C1 segment of cervical spinal cord (tissue), 14 donors: ENCODE results near the gene UPF1.
A peak's percentile ranks its signal among the peaks of the same experiment; 100 is the strongest.
"Not testable (repeated sequence)": the region's sequence is repeated elsewhere in the genome, so short reads cannot be mapped to it uniquely, and the experiment has no call there.

Experiments used
- DNase-seq, 14 donors: peaks; one replicate each; lab custom pipeline; 2025; lab: John Stamatoyannopoulos, UW

Gene UPF1

DNA sequence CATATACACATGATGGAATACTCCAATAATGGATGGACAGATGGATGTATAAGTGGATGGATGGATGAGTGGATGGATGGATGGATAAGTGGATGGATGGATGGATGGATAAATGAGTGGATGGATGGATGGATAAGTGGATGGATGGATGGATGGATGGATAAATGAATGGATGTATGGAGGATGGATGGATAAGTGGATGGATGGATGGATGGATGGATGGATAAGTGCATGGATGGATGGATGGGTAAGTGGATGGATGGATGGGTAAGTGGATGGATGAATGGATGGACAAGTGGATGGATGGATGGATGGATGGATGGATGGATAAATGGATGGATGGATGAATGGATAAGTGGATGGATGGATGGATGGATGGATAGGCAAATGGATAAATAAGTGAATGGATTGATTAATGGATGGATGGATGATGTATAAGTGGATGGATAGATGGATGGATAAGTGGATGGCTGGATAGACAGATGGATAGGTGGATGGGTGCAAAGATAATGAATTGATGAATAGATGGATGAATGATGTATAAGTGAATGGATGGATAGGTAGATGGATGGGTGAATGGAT is 32.3 kb upstream of the UPF1 start:
- DNase-seq = no peak

- no peak for DNase-seq
Measured at GRCh38 chr19:18800079-18800478, 31.7 kb upstream of the UPF1 start.

GRCh38 chr19:18800636-18801035 is 31.1 kb upstream of the UPF1 start:
- DNase-seq = peak in 2 of 14 donors; percentile 6 to 21

DNA sequence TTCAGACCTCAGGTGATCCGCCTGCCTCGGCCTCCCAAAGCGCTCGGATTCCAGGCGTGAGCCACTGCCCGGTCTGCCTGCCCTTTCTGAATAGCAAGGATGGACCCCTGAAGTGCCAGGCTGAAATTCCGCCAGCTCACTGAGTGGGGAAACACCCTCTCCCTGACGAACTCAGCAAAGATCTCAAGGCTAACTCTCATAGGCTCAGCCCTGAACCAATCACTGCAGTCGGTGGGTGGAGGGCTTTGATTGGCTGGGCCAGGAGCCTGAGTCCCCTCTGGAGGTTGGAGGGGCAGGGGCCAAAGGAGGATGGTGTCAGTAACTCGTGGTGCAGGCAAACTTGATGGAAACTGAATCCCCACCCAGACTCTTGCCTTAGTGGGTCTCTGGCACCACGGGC is 29.4 kb upstream of the UPF1 start:
- DNase-seq = no peak

- DNase-seq = no peak
Measured at GRCh38 chr19:18803550-18804138, 28.1 kb upstream of the UPF1 start.

DNA sequence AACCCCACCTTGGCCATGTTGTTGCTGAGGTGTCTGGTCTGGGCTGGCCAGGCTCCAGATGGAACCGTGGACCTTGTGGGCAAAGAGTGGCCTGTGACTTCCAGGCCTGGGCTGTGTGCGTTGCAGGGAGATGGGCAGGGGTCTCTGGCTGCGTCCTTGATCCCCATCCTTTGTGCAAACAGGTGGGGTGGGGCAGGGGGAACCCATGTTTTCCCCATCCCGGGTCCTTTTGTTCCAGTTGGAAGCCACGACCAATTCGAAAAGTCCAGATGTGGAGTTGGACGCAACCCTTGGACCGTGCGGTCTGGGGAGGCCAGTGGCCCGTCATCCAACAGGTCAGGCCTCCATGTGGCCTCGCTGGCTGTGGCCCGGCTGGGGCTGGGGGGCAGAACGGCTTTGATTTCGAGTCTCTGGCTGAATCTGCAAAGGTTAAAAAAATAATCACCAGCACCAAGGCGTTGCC is 27.6 kb upstream of the UPF1 start:
- DNase-seq = no peak

- DNase-seq = no peak
Measured at GRCh38 chr19:18804643-18805042, 27.1 kb upstream of the UPF1 start.

GRCh38 chr19:18807861-18808331 is 23.9 kb upstream of the UPF1 start:
- DNase-seq = no peak

DNA sequence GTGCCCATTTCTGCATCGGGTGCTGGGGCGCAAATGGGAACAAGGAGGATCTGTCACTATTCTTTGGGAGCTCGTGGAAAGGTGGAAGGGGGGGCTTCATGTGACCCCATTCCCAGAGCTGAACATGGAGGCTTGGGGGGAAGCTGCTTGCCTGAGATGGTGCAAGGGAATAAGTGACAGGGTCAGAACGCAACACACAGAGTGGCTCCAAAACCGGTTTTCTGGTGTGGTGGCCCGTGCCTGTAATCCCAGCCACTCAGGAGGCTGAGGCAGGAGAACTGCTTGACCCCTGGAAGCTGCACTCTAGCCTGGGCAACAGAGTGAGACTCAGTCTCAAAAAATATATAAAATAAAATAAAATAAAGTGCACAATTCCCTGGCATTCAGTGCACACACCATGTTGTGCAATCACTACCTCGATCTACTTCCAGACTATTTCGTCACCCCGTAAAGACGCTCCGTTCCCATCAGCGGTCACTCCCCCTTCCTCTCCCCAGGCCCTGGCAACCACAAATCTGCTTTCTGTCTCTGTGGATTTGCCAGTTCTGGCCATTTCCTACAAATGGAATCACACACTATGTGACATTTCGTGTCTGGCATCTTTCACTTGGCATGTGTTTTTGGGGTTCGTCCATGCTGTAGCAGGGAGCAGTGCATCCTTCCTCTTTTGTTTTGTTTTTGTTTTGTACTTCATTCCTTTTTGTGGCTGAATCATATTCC is 22.4 kb upstream of the UPF1 start:
- DNase-seq = peak in 5 of 14 donors; percentile 7 to 76 (median 21)

- DNase-seq = not testable (repeated sequence)
Measured at GRCh38 chr19:18811638-18812037, 20.1 kb upstream of the UPF1 start.

DNA sequence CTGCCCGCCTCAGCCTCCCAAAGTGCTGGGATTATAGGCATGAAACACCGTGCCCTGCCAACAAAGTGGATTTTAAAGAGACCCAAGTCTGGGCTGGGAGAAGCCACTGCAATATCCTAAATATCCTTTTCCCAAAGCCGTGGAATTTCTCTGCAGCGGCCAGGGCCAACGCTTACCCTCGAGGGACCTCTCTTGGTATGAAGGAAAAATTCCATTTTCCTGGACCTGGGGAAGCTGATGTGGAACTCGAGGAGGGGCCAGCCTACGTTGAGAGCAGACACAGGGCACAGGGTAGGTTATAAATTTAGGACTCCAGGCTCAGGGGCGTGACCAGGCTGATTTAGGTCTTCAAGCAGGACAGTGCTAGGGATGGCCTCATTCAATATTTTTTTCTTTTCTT is 17.7 kb upstream of the UPF1 start:
- no peak for DNase-seq

- DNase-seq = no peak
Measured at GRCh38 chr19:18815673-18816072, 16.1 kb upstream of the UPF1 start.

DNA sequence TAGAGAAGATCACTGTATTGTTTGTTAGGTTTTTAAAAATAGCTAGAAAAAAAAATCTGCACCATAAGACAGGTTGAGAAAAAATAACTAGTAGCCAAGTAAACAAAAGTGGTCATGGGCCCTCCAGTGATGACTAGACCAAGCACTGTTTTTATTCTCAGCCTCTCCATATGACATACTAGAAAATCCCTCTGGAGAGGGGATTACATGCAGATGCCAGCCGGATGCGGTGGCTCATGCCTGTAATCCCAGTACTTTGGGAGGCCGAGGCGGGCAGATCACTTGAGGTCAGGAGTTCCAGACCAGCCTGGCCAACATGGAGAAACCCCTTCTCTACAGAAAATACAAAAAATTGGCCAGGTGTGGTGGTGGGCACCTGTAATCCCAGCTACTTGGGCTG is 15.1 kb upstream of the UPF1 start:
- DNase-seq = not testable (repeated sequence)

DNA sequence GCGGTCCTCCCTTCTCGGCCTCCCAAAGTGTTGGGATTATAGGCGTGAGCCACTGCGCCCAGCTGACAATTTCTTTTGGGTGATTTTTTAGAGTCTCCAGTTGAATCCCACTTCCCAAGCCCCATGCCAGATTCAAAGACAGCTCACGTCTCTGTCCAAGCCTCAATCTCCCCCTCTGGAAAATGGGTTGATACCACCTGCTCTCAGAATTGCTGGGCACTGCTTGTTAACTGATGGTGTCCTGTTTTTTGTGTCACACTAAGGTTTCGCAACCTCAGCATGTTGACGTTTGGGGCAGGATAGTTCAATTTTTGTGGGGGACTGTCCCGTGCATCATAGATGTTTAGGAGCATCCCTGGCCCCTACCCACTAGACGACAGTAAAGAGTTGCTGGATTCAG is 14.2 kb upstream of the UPF1 start:
- DNase-seq = no peak

DNA sequence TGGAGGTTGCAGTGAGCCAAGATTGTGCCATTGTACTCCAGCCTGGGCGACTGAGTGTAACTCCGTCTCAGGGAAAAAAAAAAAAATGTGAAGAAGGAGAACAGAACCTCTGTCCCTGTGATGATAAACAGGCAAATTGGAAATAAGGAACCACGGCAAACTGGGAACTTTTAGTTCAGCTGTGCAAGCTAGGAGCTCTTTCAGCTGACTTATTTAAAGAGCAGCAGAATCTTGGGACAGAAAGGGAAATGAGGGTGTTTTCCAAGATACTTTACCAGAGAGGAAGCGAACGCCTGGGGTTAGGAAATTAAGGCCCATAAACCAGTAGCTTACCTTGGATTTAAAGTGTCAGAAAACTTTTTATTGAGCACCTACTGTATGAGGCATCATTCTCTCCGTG is 3.0 kb upstream of the UPF1 start:
- DNase-seq = no peak

DNA sequence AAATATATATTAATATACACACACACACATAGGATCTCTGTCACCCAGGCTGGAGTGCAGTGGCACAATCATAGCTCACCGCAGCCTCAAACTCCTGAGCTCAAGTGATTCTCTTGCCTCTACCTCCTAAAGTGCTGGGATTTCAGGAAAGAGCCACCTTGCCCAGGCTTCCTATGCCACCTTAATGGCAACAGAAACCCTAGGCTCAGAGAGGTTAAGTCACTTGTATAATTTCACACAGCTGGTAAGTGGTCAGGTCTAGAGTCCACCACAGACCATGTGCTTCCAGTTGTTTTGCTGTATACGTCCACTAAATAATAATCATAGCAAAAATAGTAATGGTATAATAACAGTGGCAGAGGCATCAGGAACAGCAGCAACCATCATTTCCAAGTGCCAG is 1.3 kb upstream of the UPF1 start:
- DNase-seq = no peak

DNA sequence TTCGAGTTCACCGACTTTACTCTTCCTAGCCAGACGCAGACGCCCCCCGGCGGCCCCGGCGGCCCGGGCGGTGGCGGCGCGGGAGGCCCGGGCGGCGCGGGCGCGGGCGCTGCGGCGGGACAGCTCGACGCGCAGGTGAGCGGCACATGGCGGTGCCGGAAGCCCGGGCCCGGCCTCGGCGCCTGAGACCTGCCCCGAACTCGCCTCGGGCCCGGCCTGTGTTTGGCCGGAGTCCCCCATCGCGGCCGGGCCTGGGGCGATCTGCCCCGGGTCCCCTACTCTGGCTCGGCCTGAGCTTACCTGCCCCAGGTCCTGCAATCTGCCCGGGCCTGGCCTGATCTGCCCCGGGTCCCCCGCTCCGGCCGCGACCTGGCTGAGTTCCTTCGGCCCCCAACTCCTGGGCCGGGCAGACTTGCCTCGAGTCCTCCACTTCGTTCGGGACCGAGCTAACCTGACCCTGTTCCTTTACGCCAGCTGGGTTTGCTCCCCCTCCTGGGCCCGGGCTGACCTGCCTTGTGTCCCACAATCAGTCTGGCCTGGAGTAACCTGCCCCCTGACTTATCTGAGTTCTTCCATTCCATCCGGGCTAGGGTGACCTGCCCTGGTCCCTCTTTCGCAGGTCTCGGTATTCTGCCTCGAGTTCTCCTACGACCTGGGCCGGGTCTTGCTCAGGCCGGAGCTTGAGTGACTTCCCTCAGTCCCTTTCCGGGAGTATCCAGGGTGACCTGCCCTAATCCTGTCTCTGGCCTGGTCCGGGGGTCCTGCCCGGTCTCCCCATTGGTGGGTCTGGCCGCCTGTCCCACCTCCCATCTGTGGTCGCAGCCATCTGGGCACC is 764 bp downstream of the UPF1 start:
- no peak for DNase-seq

GRCh38 chr19:18833141-18833476 is 1.4 kb downstream of the UPF1 start:
- DNase-seq = no peak

- no peak for DNase-seq
Measured at GRCh38 chr19:18833849-18834643, 2.3 kb downstream of the UPF1 start.

DNA sequence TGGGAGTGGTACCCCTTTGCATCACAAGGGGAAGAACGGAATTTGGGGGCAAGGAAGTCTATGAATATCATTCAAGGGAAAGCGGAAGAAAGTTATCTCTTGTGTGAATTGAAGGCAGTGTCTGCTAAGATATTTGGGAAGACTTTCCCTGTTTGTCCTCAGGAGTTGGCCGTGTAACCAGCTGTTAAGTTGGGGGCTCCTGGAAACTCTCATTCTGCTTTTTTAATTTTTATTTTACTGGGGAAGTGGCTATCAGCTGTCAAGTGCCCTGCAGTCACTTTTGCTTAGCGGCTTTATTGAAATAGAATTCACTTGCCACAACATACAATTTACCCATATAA is 2.9 kb downstream of the UPF1 start:
- no peak for DNase-seq

DNA sequence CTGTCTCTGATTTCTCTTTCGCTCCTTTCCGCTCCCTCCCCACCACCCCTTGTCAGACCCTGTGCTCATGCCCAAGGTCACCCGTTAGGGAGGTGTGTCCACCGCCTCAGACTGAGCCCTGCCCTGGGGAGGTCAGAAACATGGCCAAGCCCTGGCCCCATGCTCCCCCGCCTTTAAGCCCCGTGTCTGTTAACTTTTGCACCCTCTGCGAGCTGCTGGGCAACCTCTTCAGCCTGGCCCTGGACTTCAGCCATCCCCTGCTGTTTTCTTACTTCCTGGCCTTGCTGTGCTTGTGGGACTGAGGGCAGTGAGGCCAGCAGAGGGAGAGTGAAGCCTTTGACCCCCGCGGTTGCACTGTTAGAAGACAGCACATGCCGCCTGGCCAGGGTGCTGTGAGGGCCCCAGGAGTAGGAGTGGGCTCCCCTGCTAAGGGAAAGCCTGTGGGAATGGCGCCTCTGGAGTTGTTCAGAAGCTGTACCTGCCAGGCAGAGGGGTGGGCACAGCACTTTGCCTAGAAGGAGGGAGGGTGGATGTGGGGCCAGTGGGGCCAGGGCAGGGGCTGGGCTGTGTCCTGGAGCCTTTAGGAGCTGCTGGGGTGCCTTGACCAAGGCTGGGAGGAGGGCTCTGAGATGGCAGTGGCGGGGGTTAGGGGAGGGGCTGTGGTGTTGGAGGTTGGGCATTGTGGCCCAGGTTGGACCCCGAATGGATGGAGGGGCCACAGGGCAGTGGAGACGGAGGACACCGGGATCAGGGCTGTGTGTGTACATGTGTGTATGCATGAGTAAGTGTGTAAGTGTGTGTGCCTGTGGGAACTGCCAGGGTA is 7.9 kb downstream of the UPF1 start:
- DNase-seq = no peak
